ENCODE results near the gene REXO1. TPM values are rescaled to one million over a fixed set of nuclear protein-coding genes. Genes with fewer than 3 reads are reported as not detected.
A peak's percentile ranks its signal among the peaks of the same experiment; 100 is the strongest.

The REXO1 gene
- total and polyA plus RNA-seq, 2 of the 13 experiments (the other 11 are each of a cell fraction or from before 2014, with no cell fraction given), result 5.0 to 11.2 TPM

- Histone ChIP-seq H3K79me2 (ENCODE audit: insufficient read depth, low read length) (peaks cover 17% of the 10 kb centered on the region), H3K9ac (ENCODE audit: insufficient read depth, low read depth, low read length) (no peak overlapping the region), H3K27ac (ENCODE audit: extremely low read length, insufficient read depth, low read length) (no peak overlapping the region)
These were observed 4.4 kb upstream of the REXO1 start for GRCh38 chr19:1852581-1853128.

More at GRCh38 chr19:1852581-1853128, 4.4 kb upstream of the REXO1 start:
- in situ Hi-C loops (cut with HindIII; ENCODE audit: extremely low pct_ligation_motif_present, low pct_unique_long_range_greater_than_20kb) (no loop called here), intact Hi-C loops (cut with micrococcal nuclease; ENCODE audit: unreplicated experiment) (no loop called here)
- no peak overlapping the region for H3K4me3 ChIP-seq (replicated peaks in 1 of 3; ENCODE audit: insufficient read depth in 1 of 3, low read depth in 2 of 3, low read length in 3 of 3)
- POLR2A ChIA-PET, result no interaction called here
- H3K4me1 ChIP-seq (ENCODE audit: insufficient read depth, low read length), result peaks cover 23% of the 10 kb centered on the region
- DNase-seq (ENCODE audit: low spot score) (no peak), FAIRE-seq (no peak), ATAC-seq (no peak)
- no peaks in the 10 kb centered on the region for H3K27me3 ChIP-seq (ENCODE audit: control insufficient read depth in 1 of 2, insufficient read depth in 2 of 2, low read length in 2 of 2)
- TF ChIP-seq POGK (CRISPR knock-in tag; conservative IDR thresholded peaks at IDR 0.05), result no peak
- peak; percentile 10 for TF ChIP-seq RBM39 (IDR thresholded peaks at IDR 0.05; ENCODE audit: low read depth, low read length, poor library complexity, severe bottlenecking)
- no TSS peak for BruUV-seq (replicated peaks)
- 97% methylated on average over 6 of the region's 9 CpGs for WGBS (ENCODE audit: low lambda C conversion rate)
- H4K20me1 ChIP-seq (ENCODE audit: insufficient read depth, low read length), result peaks cover 22% of the 10 kb centered on the region
- H2AFZ ChIP-seq (ENCODE audit: low read length), result no peak overlapping the region
- CTCF ChIA-PET (ENCODE audit: low intra/inter-chr PET ratio, low total read pairs), result no interaction called here
- H3K36me3 ChIP-seq (replicated peaks in 1 of 2; ENCODE audit: control insufficient read depth in 1 of 2, insufficient read depth in 2 of 2, low read length in 2 of 2), result 0 out of 5 replicates have a peak, but pooled peaks cover 2 to 3% of the 10 kb centered on the region in 2 experiments
- no peaks in the 10 kb centered on the region for H3K9me3 ChIP-seq (ENCODE audit: low read length)
- no peak overlapping the region for H3K4me2 ChIP-seq (ENCODE audit: low read depth, low read length)

Data from HepG2 (cell line).